HG03196 (cell line): ENCODE data around the gene MEF2A.
A peak's percentile ranks its signal among the peaks of the same experiment; 100 is the strongest.

ENCODE experiments used
- ATAC-seq: cut with Tn5 transposase; IDR thresholded peaks from one replicate; pipeline ENCODE4 v1.9.1; 2021; ENCODE audit not compliant: unreplicated experiment

MEF2A gene

DNA sequence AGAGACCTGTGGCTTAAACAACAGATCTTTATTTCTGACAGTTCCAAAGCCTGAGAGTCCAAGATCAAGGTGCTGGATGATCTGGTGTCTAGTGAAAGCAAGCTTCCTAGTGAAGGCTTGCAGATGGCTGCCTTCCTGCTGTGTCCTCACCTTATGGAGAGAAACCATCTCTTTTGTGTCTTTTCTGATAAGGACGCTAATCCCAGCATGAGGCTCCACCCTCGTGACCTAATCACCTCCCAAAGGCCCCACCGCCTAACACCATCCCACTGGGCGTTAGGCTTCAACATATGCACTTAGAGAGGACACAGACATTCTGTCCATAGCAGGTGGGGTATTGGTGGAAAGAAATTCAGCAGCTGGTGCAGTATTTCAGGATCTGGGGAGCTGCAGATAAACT is 187.3 kb downstream of the MEF2A start:
- no peak for ATAC-seq

DNA sequence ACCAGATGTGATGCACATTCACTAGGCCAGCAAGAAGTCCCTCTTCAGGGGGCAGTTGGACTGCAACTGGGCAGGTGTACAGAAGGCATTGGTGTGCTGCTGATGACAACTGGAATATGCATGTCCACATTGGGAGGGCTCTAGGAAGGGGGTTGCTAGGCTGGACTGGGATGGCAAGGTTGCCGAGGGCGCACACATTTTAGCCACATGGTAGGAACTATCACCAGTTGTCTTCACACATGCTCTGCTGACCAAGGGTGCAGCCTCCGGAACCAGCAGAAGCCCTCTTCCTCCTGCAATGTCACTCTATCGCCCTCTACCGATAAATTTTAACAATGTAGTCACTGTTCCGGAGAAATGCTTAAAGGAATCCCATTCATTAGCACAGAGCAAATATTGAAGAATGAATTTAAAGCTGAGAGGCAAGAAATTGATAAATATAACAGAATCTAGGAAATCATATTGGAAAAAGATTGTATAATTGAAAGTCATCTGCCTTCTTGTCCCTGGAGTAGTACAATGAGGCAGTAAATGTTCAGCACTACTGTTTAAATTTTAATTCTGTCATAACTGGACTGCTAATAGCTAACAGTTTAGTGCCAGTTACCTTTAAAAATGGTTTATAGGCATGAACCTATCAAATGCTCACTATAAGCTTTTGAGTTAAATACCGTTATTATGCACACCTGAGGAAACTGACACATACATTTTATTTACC is 190.1 kb downstream of the MEF2A start:
- ATAC-seq, result peak; percentile 90

DNA sequence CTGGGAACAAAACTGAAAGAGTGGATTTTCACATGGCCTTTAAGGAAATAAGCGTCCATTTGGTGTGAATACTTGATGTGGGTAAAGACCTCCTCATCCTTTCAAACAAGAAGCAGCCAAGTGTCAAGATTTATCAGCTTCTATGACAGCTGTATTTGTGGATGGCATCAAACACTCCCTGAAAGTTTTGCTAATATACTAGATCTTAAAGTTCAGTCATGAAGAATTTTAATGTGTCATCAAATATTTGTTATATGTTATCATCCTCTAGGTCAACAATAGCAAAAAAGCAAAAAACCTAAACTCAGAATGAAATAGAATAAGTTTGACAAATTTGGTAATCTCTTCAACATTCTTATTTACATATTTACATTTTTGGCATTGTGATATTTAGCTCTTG is 196.5 kb downstream of the MEF2A start:
- no peak for ATAC-seq

DNA sequence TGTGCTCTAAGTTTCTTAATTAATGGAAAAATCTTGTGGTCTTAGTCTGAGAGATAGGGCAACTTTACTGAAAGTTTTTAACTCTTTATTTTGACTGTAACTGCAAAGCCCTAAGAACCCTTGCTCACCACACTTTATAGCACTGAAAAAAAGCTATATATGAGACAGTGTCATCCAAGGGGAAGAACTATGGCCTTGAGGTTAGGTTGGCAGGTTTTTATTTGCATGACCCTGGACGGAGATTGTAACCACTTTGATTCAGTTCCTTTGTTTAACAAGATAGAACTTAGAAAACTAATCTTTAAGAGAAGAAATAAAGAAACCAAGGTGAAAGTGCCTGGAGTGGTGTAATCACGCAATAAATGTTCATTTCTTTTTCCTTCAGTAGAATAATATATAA is 198.0 kb downstream of the MEF2A start:
- no peak for ATAC-seq

GRCh38 chr15:99764522-99764921 is 198.7 kb downstream of the MEF2A start:
- ATAC-seq, result no peak
